Astrocyte (in vitro differentiated cells and primary cell): ENCODE data around the gene PGP. TPM values are rescaled to one million over a fixed set of nuclear protein-coding genes. Genes with fewer than 3 reads are reported as not detected.

Source experiments
- DNase-seq: peaks from one replicate; pipeline ENCODE4 v3.0.0-alpha.2; 2010; ENCODE audit warnings: low read depth
- FAIRE-seq: peaks from 2 replicates; lab custom pipeline; 2011; peaks lifted over from hg19 to GRCh38; lab: Jason Lieb, UNC
- H2AFZ ChIP-seq: 2 replicates; pipeline ENCODE4 v1.6.0; 2012; ENCODE audit warnings: low read depth, low read length, inconsistent platforms
- H3K27ac ChIP-seq: 2 replicates; pipeline ENCODE4 v1.5.1; 2011; ENCODE audit warnings: low read depth, low read length, inconsistent platforms
- H3K27me3 ChIP-seq: 2 replicates; pipeline ENCODE4 v1.6.0; 2011; ENCODE audit warnings: low read length, inconsistent platforms; ENCODE audit not compliant: insufficient read depth
- H3K36me3 ChIP-seq: 2 replicates; pipeline ENCODE4 v1.5.1; 2011; ENCODE audit warnings: low read length, inconsistent platforms; ENCODE audit not compliant: insufficient read depth
- H3K4me1 ChIP-seq: 2 replicates; pipeline ENCODE4 v1.5.1; 2011; ENCODE audit warnings: low read length, inconsistent platforms; ENCODE audit not compliant: insufficient read depth
- H3K4me2 ChIP-seq: 2 replicates; pipeline ENCODE4 v1.6.0; 2012; ENCODE audit warnings: low read length, inconsistent platforms
- H3K4me3 ChIP-seq: 2 replicates; pipeline ENCODE4 v1.5.1; 2011; ENCODE audit warnings: low read depth, mild to moderate bottlenecking, low read length, inconsistent platforms; ENCODE audit not compliant: insufficient read depth
- H3K79me2 ChIP-seq: 2 replicates; pipeline ENCODE4 v1.6.0; 2012; ENCODE audit warnings: mild to moderate bottlenecking, low read length, inconsistent platforms; ENCODE audit not compliant: insufficient read depth
- H3K9ac ChIP-seq: 2 replicates; pipeline ENCODE4 v1.6.0; 2012; ENCODE audit warnings: mild to moderate bottlenecking, low read length, inconsistent platforms
- H3K9me3 ChIP-seq: 2 replicates; pipeline ENCODE4 v1.5.1; 2012; ENCODE audit warnings: low read depth, mild to moderate bottlenecking, low read length, inconsistent platforms; ENCODE audit not compliant: insufficient read depth
- H4K20me1 ChIP-seq: 2 replicates; pipeline ENCODE4 v1.6.0; 2012; ENCODE audit warnings: low read length, inconsistent platforms; ENCODE audit not compliant: insufficient read depth
- H3K27ac Mint-ChIP-seq: one replicate; pipeline ENCODE4 v1.8.0; 2021; ENCODE audit warnings: mild to moderate bottlenecking, mixed read lengths; ENCODE audit not compliant: unreplicated experiment
- H3K27me3 Mint-ChIP-seq: one replicate; pipeline ENCODE4 v1.8.0; 2021; ENCODE audit warnings: low read depth, mixed read lengths; ENCODE audit not compliant: unreplicated experiment
- H3K36me3 Mint-ChIP-seq: one replicate; pipeline ENCODE4 v1.8.0; 2021; ENCODE audit warnings: low read depth, mixed read lengths; ENCODE audit not compliant: unreplicated experiment
- H3K4me1 Mint-ChIP-seq: one replicate; pipeline ENCODE4 v1.8.0; 2021; ENCODE audit warnings: low read depth, mixed read lengths; ENCODE audit not compliant: unreplicated experiment
- H3K4me3 Mint-ChIP-seq: one replicate; pipeline ENCODE4 v1.8.0; 2021; ENCODE audit warnings: mild to moderate bottlenecking, moderate library complexity, mixed read lengths; ENCODE audit not compliant: unreplicated experiment
- H3K9me3 Mint-ChIP-seq: one replicate; pipeline ENCODE4 v1.8.0; 2021; ENCODE audit warnings: mild to moderate bottlenecking, mixed read lengths; ENCODE audit not compliant: unreplicated experiment
- CTCF ChIP-seq: IDR thresholded peaks from 2 replicates; pipeline ENCODE4 v1.5.1; 2011; ENCODE audit warnings: low read depth, mild to moderate bottlenecking, inconsistent platforms, low read length, moderate library complexity; ENCODE audit not compliant: insufficient read depth
- EZH2 ChIP-seq: IDR thresholded peaks from 2 replicates; pipeline ENCODE4 v1.6.1; 2012; ENCODE audit warnings: mild to moderate bottlenecking, low read length, inconsistent platforms; ENCODE audit not compliant: insufficient read depth
- total RNA-seq: library from RNA; stranded (reverse); gene quantifications from 2 replicates; pipeline ENCODE4 v1.2.1, GENCODE V29; 2021

Gene PGP
- total RNA-seq, 1 donor from 2014 or later, result 21.1 TPM

GRCh38 chr16:2161911-2162310 is 52.7 kb downstream of the PGP start:
- no peak overlapping the region for H3K27ac ChIP-seq
- no peak overlapping the region for H3K27ac Mint-ChIP-seq
- no peak overlapping the region for H3K4me3 Mint-ChIP-seq
- no peaks in the 10 kb centered on the region for H3K36me3 Mint-ChIP-seq
- H3K4me2 ChIP-seq, result no peak overlapping the region
- peaks cover 5% of the 10 kb centered on the region for H3K36me3 ChIP-seq
- no peaks in the 10 kb centered on the region for H3K27me3 Mint-ChIP-seq
- H2AFZ ChIP-seq, result no peak overlapping the region
- H3K27me3 ChIP-seq, result no peaks in the 10 kb centered on the region
- H3K9me3 ChIP-seq, result no peaks in the 10 kb centered on the region
- peaks cover 16% of the 10 kb centered on the region for H3K4me1 Mint-ChIP-seq
- FAIRE-seq (no peak), DNase-seq (no peak)
- peaks cover 85% of the 10 kb centered on the region for H4K20me1 ChIP-seq
- no peak for TF ChIP-seq CTCF
- TF ChIP-seq EZH2, result no peak
- peaks cover 44% of the 10 kb centered on the region for H3K4me1 ChIP-seq
- no peak overlapping the region for H3K4me3 ChIP-seq
- H3K9me3 Mint-ChIP-seq, result no peaks in the 10 kb centered on the region
- peaks cover 92% of the 10 kb centered on the region for H3K79me2 ChIP-seq
- H3K9ac ChIP-seq, result no peak overlapping the region

Other genes with a start within 250 kb of the PGP start
- not detected in 2 replicates for gene RNF151, start 248.0 kb downstream of the PGP start, total RNA-seq
- 24.4 and 28.5 TPM in 2 replicates for gene TBL3, start 242.8 kb downstream of the PGP start, total RNA-seq
- 0.89 TPM in 1 of 2 replicates, not detected in the other for gene NOXO1, start 233.4 kb downstream of the PGP start, total RNA-seq
- gene GFER, start 230.6 kb downstream of the PGP start, total RNA-seq, result 30.4 and 32.1 TPM in 2 replicates
- 4.8 and 6.0 TPM in 2 replicates for gene SYNGR3, start 224.9 kb downstream of the PGP start, total RNA-seq
- 46.0 and 50.0 TPM in 2 replicates for gene ZNF598, start 205.0 kb downstream of the PGP start, total RNA-seq
- 2.1 and 2.9 TPM in 2 replicates for gene NPW, start 195.1 kb downstream of the PGP start, total RNA-seq
- 92.5 and 106 TPM in 2 replicates for gene NHERF2, start 187.9 kb downstream of the PGP start, total RNA-seq
- gene NTHL1, start 167.0 kb downstream of the PGP start, total RNA-seq, result 13.2 and 13.7 TPM in 2 replicates
- 89.5 and 94.6 TPM in 2 replicates for gene TSC2, start 166.9 kb downstream of the PGP start, total RNA-seq
- gene PKD1, start 78.9 kb downstream of the PGP start, total RNA-seq, result 112 and 128 TPM in 2 replicates
- 1.2 and 1.4 TPM in 2 replicates for gene RAB26, start 66.2 kb downstream of the PGP start, total RNA-seq
- 92.1 and 93.1 TPM in 2 replicates for gene TRAF7, start 59.1 kb downstream of the PGP start, total RNA-seq
- gene CASKIN1, start 18.2 kb downstream of the PGP start, total RNA-seq, result 0.66 and 1.3 TPM in 2 replicates
- gene MLST8, start 9.4 kb downstream of the PGP start, total RNA-seq, result 32.6 and 34.7 TPM in 2 replicates
- gene BRICD5, start 4.0 kb downstream of the PGP start, total RNA-seq, result 6.4 and 7.0 TPM in 2 replicates
- 22.5 and 22.8 TPM in 2 replicates for gene E4F1, start 8.8 kb upstream of the PGP start, total RNA-seq
- 1.2 and 1.3 TPM in 2 replicates for gene DNASE1L2, start 21.6 kb upstream of the PGP start, total RNA-seq
- gene ECI1, start 36.7 kb upstream of the PGP start, total RNA-seq, result 53.4 and 56.4 TPM in 2 replicates
- 193 and 209 TPM in 2 replicates for gene RNPS1, start 53.3 kb upstream of the PGP start, total RNA-seq
- gene ABCA3, start 125.9 kb upstream of the PGP start, total RNA-seq, result 4.8 and 4.9 TPM in 2 replicates
- 5.5 and 6.4 TPM in 2 replicates for gene CCNF, start 214.6 kb upstream of the PGP start, total RNA-seq
- 5.8 and 6.0 TPM in 2 replicates for gene TEDC2, start 245.3 kb upstream of the PGP start, total RNA-seq